Prostate gland (tissue), 2 donors: ENCODE measurements around the gene DHRS7B.

ENCODE experiments used
- POLR2A ChIP-seq: fragments of 450-650 bp; IDR thresholded peaks from one replicate; pipeline ENCODE4 v1.6.1; 2016; ENCODE audit warnings: antibody characterized with exemption, mild to moderate bottlenecking
- TF ChIP-seq, protein P1 (sequence below), 4 experiments: fragments of 200-600 bp in 2 of 4; fragments of 450-650 bp in 2 of 4; sonication (generic) in 2 of 4; IDR thresholded peaks; 1 replicate in 3 of 4; 2 replicates in 1 of 4; pipeline ENCODE4 v1.5.1; 2016 to 2019; ENCODE audit warnings: antibody characterized with exemption in 4 of 4, mild to moderate bottlenecking in 2 of 4, moderate library complexity in 2 of 4

- TF ChIP-seq, protein P1, sequence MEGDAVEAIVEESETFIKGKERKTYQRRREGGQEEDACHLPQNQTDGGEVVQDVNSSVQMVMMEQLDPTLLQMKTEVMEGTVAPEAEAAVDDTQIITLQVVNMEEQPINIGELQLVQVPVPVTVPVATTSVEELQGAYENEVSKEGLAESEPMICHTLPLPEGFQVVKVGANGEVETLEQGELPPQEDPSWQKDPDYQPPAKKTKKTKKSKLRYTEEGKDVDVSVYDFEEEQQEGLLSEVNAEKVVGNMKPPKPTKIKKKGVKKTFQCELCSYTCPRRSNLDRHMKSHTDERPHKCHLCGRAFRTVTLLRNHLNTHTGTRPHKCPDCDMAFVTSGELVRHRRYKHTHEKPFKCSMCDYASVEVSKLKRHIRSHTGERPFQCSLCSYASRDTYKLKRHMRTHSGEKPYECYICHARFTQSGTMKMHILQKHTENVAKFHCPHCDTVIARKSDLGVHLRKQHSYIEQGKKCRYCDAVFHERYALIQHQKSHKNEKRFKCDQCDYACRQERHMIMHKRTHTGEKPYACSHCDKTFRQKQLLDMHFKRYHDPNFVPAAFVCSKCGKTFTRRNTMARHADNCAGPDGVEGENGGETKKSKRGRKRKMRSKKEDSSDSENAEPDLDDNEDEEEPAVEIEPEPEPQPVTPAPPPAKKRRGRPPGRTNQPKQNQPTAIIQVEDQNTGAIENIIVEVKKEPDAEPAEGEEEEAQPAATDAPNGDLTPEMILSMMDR (IDR thresholded peaks at IDR 0.05): no peak
- no peak for TF ChIP-seq POLR2A
Observed at GRCh38 chr17:21134559-21134958, 7.8 kb downstream of the DHRS7B start.
